GM12801 (cell line): Measurements from ENCODE around the gene SRPX2.

Experiments
- CTCF ChIP-seq: IDR thresholded peaks from one replicate; pipeline ENCODE4 v1.5.1; 2011; ENCODE audit warnings: control low read depth; ENCODE audit not compliant: insufficient read length; ENCODE audit errors: extremely low read depth

The SRPX2 gene

GRCh38 chrX:100721328-100721727, 77.3 kb downstream of the SRPX2 start:
- no peak for TF ChIP-seq CTCF
